Subcutaneous abdominal adipose tissue (tissue), 5 donors: ENCODE data around the gene UNC79.

Experiments used
- H3K27ac ChIP-seq: one replicate; pipeline ENCODE4 v1.7.0; 2013; ENCODE audit warnings: low read depth, mild to moderate bottlenecking, inconsistent platforms, low read length, moderate library complexity
- H3K27me3 ChIP-seq, 5 donors: one replicate each; pipeline ENCODE4 v1.7.0; 2013; ENCODE audit warnings: low read length in 5 of 5, inconsistent platforms in 1 of 5; ENCODE audit not compliant: control insufficient read depth in 5 of 5, insufficient read depth in 4 of 5
- H3K36me3 ChIP-seq, 5 donors: one replicate each; pipeline ENCODE4 v1.7.0; 2013; ENCODE audit warnings: low read length in 5 of 5; ENCODE audit not compliant: control insufficient read depth in 5 of 5, insufficient read depth in 5 of 5
- H3K4me1 ChIP-seq, 5 donors: one replicate each; pipeline ENCODE4 v1.7.0; 2013; ENCODE audit warnings: low read length in 5 of 5, mild to moderate bottlenecking in 3 of 5, moderate library complexity in 1 of 5; ENCODE audit not compliant: control insufficient read depth in 5 of 5, insufficient read depth in 5 of 5
- H3K4me3 ChIP-seq, 5 donors: one replicate each; pipeline ENCODE4 v1.7.0; 2013; ENCODE audit warnings: low read length in 5 of 5, low read depth in 1 of 5
- H3K9ac ChIP-seq, 5 donors: one replicate each; pipeline ENCODE4 v1.7.0; 2013; ENCODE audit warnings: low read length in 5 of 5, mild to moderate bottlenecking in 4 of 5, moderate library complexity in 3 of 5
- H3K9me3 ChIP-seq, 5 donors: one replicate each; pipeline ENCODE4 v1.7.0; 2013; ENCODE audit warnings: low read length in 5 of 5; ENCODE audit not compliant: control insufficient read depth in 5 of 5
- donor health status: healthy.
- donor health status: healthy.
- donor health status: healthy.
- donor health status: healthy.
- donor health status: healthy.

UNC79 gene

DNA sequence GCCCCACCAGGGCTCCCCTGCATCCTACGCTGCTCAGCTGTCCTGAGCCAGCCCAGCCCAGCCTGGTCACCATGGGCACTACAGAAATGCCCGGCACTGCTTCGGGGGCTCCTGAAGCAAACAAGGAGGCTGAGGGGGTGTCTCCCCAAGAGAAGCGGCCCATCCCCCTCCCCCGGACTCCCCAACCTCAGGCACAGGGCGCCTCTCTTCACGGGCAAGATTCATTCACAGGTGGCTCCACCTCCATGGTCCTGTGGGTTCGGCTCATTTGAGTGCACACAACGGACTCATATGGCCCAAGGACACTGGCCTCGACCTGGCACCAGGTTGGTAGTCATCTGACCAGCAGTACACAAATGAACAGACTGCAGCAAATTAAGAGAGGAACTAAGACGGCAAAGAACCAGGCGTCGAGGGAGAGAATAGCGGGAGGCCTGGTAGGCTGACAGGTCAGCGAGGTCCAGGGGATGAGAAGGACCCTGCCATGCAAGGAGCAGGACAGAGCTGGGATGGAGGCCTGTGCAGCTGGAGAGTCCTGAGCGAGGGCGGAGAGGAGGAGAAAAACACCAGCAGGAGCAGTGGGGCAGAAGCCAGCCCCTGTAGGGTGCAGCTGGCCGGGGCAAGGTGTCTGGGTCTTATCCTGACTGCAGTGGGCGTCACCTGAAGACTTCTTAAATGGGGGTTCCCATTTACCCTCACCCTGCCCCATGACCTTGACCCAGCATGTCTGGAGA lies 297.3 kb downstream of the UNC79 start:
- H3K27ac ChIP-seq = no peak overlapping the region
- H3K9me3 ChIP-seq = no peaks in the 10 kb centered on the region
- H3K27me3 ChIP-seq = peaks cover 0 to 4% (median 0%) of the 10 kb centered on the region in 5 donors
- H3K36me3 ChIP-seq = no peaks in the 10 kb centered on the region
- H3K4me1 ChIP-seq = no peaks in the 10 kb centered on the region
- no peak overlapping the region for H3K4me3 ChIP-seq
- no peak overlapping the region for H3K9ac ChIP-seq

DNA sequence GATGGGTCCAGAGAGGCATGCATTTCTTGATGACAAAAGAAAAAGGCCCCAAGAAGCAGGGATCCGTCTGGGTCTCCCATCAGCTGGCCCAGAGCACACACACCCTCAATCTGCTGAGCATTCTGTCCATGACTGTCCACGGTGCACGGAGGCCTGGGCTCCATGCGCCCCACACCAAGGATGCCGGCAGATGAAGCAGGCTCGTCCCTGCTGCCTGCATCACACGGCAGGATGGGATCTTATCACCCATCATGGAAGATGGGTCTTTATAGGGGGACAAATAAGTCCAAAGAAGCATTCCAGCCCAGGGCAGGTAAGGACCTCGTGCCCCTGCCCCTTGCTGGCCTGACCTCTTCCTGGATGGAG lies 297.9 kb downstream of the UNC79 start:
- Histone ChIP-seq H3K9me3 (no peaks in the 10 kb centered on the region), H3K4me3 (no peak overlapping the region), H3K36me3 (no peaks in the 10 kb centered on the region), H3K27ac (no peak overlapping the region), H3K27me3 (peaks cover 0 to 4% (median 0%) of the 10 kb centered on the region in 5 donors), H3K9ac (no peak overlapping the region), H3K4me1 (no peaks in the 10 kb centered on the region)

DNA sequence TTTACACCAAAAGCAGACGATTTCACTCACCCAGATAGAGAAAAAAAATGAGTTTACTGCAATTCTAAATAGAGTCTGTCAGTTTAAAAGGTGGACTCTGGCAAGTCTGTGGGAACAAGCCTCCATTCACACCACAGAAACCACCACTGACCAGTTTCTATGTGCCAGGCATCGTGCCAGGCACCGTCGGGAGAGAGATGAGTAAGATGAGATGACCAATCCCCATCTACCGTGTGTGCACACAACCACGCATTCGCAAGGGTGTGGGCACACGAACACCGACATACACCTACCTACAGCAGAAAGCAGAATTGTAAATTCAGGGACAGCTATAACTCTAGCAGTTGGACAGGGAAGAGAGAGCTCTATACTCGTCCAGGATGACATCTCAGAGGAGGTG lies 299.3 kb downstream of the UNC79 start:
- H3K9me3 ChIP-seq = no peaks in the 10 kb centered on the region
- H3K9ac ChIP-seq = no peak overlapping the region
- H3K4me1 ChIP-seq = no peaks in the 10 kb centered on the region
- no peak overlapping the region for H3K27ac ChIP-seq
- H3K4me3 ChIP-seq = no peak overlapping the region
- H3K27me3 ChIP-seq = peaks cover 0 to 4% (median 0%) of the 10 kb centered on the region in 5 donors
- no peaks in the 10 kb centered on the region for H3K36me3 ChIP-seq

DNA sequence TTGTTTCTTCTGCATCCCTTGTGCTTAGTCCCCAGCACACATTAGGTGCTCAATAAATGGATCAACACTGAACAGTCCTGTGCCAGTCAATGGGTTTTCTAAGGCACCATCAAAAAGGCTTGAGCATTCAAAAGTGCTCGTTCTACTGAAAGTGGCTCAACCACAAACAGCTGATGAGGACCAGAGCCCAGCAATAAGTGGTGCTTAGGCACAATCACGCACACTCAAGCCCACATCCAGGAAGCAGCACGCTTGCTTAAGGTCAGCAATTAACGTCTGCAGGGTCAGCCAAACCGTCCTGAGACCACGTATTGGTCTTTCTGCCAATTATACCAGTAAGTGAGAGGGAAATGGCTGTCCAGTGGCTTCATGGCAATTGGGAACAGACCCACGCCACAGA lies 301.0 kb downstream of the UNC79 start:
- Histone ChIP-seq H3K9ac (no peak overlapping the region), H3K36me3 (no peaks in the 10 kb centered on the region), H3K9me3 (no peaks in the 10 kb centered on the region), H3K4me1 (no peaks in the 10 kb centered on the region), H3K4me3 (no peak overlapping the region), H3K27me3 (peaks cover 0 to 4% (median 0%) of the 10 kb centered on the region in 5 donors), H3K27ac (no peak overlapping the region)

DNA sequence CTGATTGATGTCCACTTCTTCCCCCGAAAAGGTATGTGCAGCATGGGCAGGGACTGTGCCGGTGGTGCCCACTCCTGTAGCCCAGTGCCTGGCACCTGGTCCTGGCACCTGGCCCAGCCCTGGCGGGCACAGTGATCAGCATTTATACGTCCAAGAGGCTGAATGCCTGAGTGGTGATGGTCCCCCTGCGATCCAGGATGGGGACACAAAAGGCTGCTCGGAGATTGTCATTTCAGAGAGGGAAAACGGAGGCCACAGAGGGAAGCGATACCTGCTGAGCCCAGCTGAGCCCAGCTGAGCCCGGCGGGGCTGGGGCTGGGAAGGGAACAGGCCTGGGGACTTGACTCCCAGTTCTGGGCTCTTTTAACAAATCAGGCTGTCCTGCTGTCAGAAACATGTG lies 301.8 kb downstream of the UNC79 start:
- no peak overlapping the region for H3K27ac ChIP-seq
- no peaks in the 10 kb centered on the region for H3K36me3 ChIP-seq
- no peaks in the 10 kb centered on the region for H3K9me3 ChIP-seq
- no peaks in the 10 kb centered on the region for H3K4me1 ChIP-seq
- H3K4me3 ChIP-seq = no peak overlapping the region
- H3K9ac ChIP-seq = no peak overlapping the region
- peaks cover 0 to 4% (median under 1%) of the 10 kb centered on the region in 5 donors for H3K27me3 ChIP-seq

DNA sequence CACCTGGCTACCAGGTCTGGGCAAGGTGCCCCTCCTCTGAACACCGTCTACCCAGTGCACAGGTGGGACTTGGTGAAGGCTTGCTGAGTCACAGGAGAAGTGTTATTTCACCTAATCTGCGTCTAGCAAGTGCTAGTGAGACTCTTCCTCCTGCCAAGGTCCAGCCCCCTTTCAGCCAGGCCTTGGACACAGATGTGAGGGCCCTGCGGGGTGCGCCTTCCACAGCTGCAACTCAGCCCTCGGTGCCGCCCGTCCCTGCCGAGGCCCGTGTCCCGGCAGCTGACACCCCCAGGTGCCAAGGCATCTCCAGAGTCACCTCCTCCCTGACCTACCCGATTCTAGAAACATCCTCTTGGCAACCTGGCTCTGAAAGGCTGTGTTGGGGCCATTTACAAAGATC lies 302.5 kb downstream of the UNC79 start:
- no peak overlapping the region for H3K9ac ChIP-seq

DNA sequence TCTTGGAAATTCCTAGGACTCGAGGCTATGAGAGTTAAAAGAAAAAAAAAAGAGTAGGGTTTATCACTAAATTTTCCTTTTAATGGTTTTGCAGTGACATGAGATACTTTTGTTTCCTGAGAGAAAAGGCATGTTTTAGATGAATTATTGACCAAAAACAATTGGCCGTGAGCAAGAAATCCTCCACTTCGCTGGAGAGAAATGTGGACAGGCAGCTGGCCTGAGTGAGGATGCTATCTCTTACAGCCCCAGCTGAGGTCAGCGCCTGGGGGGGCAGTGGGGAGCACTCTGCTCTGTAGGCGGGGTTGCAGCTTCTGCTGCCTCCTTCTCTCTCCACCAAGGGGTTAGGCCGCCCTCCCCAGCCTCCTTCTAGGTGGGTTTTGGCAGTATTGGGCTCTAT lies 302.9 kb downstream of the UNC79 start:
- Histone ChIP-seq H3K4me1 (no peaks in the 10 kb centered on the region), H3K9ac (no peak overlapping the region), H3K36me3 (no peaks in the 10 kb centered on the region), H3K4me3 (no peak overlapping the region), H3K27me3 (peaks cover 0 to 9% (median 3%) of the 10 kb centered on the region in 5 donors), H3K27ac (no peak overlapping the region), H3K9me3 (no peaks in the 10 kb centered on the region)

More for the DNA sequence above, 302.5 kb downstream of the UNC79 start:
- no peaks in the 10 kb centered on the region for H3K4me1 ChIP-seq
- H3K9me3 ChIP-seq = no peaks in the 10 kb centered on the region
- no peak overlapping the region for H3K4me3 ChIP-seq
- H3K27me3 ChIP-seq = peaks cover 0 to 9% (median 3%) of the 10 kb centered on the region in 5 donors
- H3K27ac ChIP-seq = no peak overlapping the region
- no peaks in the 10 kb centered on the region for H3K36me3 ChIP-seq

DNA sequence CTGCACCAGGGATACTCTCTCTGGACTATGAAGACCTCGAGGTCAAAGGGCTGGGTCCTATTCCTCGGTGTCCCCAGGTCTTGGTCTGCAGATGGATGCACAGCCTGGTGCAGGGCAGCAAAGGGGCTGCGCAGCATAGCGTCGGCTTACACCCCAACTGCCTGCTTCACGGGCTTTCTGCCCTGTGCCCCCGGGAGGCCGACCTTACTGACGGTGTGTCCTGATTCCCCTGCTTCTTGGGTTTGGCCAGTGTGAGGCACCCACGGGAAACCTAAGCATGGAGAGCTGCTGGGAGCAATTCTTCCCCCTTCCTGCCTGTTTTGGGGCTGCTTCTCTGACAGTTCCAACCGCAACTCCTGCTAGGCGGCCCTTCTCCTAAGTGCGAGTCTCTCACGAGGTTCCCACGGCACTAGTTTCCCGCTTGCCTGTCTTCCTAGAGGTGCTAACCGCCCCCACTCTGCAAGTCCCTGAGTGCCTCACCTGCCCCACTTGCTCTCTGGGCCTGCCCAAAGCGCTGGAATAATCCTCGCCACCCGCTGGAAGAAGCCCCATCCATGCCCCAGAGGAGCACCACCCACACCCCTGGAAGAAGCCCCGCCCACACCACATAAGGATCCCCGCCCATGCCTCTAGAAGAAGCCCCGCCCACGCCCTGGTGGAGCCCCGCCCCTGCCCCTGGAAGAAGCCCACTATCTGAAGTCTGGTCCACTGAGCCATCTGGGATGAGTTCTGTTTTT lies 303.5 kb downstream of the UNC79 start:
- Histone ChIP-seq H3K4me3 (no peak overlapping the region), H3K27ac (no peak overlapping the region), H3K4me1 (no peaks in the 10 kb centered on the region), H3K9me3 (no peaks in the 10 kb centered on the region), H3K27me3 (peaks cover 0 to 9% (median 3%) of the 10 kb centered on the region in 5 donors), H3K9ac (no peak overlapping the region), H3K36me3 (no peaks in the 10 kb centered on the region)

DNA sequence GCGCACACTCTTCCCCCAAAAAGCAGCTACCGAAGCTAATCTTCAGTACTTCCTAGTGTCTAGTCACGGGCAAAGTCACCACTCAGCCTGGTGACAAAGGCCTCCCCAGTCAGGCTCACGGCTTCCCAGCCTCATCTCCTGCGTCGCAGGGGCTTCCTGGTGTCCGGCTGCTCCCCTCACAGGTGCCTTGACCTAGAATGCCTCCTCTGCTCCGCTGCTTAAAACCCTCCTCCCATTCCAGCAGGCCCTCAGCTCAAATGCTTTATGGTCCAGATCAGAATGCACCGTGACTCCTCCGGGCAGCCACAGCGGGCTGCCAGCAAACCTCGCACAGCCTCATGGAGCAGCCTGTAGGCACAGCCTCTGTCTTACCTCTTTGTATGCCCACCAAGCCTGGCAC lies 304.5 kb downstream of the UNC79 start:
- Histone ChIP-seq H3K9ac (no peak overlapping the region), H3K27me3 (peaks cover 0 to 9% (median 3%) of the 10 kb centered on the region in 5 donors), H3K4me3 (no peak overlapping the region), H3K9me3 (no peaks in the 10 kb centered on the region), H3K4me1 (no peaks in the 10 kb centered on the region), H3K27ac (no peak overlapping the region), H3K36me3 (no peaks in the 10 kb centered on the region)

DNA sequence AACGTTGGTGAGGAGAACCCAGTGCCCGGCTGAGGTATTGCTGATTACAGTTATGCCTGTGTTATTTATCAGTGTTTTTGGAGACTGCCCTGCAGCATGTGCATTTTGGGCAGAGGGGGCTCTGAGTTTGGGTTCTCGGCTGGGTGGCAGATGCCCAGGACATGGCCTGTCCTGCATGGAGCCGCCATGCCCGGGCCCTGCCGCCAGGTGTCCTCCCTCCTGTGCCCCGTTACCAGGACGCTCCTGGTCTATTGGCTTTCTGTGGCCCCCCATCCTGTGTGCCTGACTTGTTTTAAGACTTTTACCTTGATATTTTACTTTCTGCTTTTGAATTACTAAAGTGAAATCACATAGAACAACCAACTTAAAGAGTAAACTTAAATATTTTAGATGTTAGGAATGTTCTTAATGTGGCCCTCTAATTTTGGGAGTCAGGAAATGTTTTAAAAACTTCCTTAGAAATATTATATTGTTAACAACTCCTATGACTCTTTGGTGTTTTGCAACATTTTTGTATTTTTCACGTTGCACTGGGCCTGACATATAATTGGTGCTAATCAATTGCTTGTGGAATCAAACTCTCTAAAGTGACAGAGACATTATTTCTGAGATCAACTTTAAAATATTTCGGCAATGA lies 305.8 kb downstream of the UNC79 start:
- Histone ChIP-seq H3K9me3 (no peaks in the 10 kb centered on the region), H3K4me3 (no peak overlapping the region), H3K4me1 (no peaks in the 10 kb centered on the region), H3K27ac (no peak overlapping the region), H3K9ac (no peak overlapping the region), H3K36me3 (no peaks in the 10 kb centered on the region), H3K27me3 (peaks cover 0 to 9% (median 3%) of the 10 kb centered on the region in 5 donors)
